Liver (tissue), 9 donors: ENCODE data around the gene RECQL5. TPM values are rescaled to one million over a fixed set of nuclear protein-coding genes. Genes with fewer than 3 reads are reported as not detected.

ENCODE experiments used
- DNase-seq: peaks from one replicate; pipeline ENCODE4 v3.0.0-alpha.2; 2017; ENCODE audit warnings: low spot score
- H3K27ac ChIP-seq, 2 donors: one replicate each; pipeline ENCODE4 v1.7.0; 2013; ENCODE audit warnings: inconsistent platforms in 2 of 2, low read length in 2 of 2, control low read depth in 1 of 2, low read depth in 1 of 2, mild to moderate bottlenecking in 1 of 2
- H3K27me3 ChIP-seq, 4 donors: one replicate each; pipeline versions ENCODE4 v1.6.1 to v1.7.0; 2013; ENCODE audit warnings: low read length in 3 of 4, inconsistent platforms in 1 of 4, mild to moderate bottlenecking in 1 of 4, moderate library complexity in 1 of 4; ENCODE audit not compliant: control insufficient read depth in 4 of 4, insufficient read depth in 4 of 4
- H3K36me3 ChIP-seq, 4 donors: one replicate each; pipeline versions ENCODE4 v1.6.1 to v1.7.0; 2013; ENCODE audit warnings: low read length in 3 of 4, mild to moderate bottlenecking in 3 of 4, low read depth in 1 of 4, moderate library complexity in 1 of 4; ENCODE audit not compliant: control insufficient read depth in 4 of 4, insufficient read depth in 3 of 4
- H3K4me1 ChIP-seq, 4 donors: one replicate each; pipeline versions ENCODE4 v1.6.1 to v1.7.0; 2013; ENCODE audit warnings: low read length in 3 of 4, mild to moderate bottlenecking in 3 of 4, moderate library complexity in 1 of 4; ENCODE audit not compliant: control insufficient read depth in 4 of 4, insufficient read depth in 4 of 4
- H3K4me3 ChIP-seq, 3 donors: one replicate each; pipeline versions ENCODE4 v1.6.1 to v1.7.0; 2013; ENCODE audit warnings: low read length in 3 of 3, control low read depth in 1 of 3, low read depth in 1 of 3, mild to moderate bottlenecking in 1 of 3
- H3K9ac ChIP-seq, 2 donors: one replicate each; pipeline ENCODE4 v1.7.0; 2013; ENCODE audit warnings: low read length in 2 of 2, mild to moderate bottlenecking in 2 of 2, moderate library complexity in 2 of 2, control low read depth in 1 of 2, low read depth in 1 of 2
- H3K9me3 ChIP-seq, 4 donors: one replicate each; pipeline versions ENCODE4 v1.6.1 to v1.7.0; 2013; ENCODE audit warnings: low read length in 3 of 4; ENCODE audit not compliant: control insufficient read depth in 4 of 4
- ATF3 ChIP-seq: IDR thresholded peaks from 2 replicates; pipeline ENCODE4 v1.6.1; 2016; ENCODE audit warnings: antibody characterized with exemption
- CTCF ChIP-seq: fragments of 150-350 bp; IDR thresholded peaks from 2 replicates; pipeline ENCODE4 v1.5.1; 2017; ENCODE audit warnings: improper control_type of control experiment, low read depth, low read length; ENCODE audit not compliant: missing input control
- EGR1 ChIP-seq, 2 donors: IDR thresholded peaks; 2 replicates each; pipeline ENCODE4 v1.6.1; 2016 to 2018; ENCODE audit warnings: antibody characterized with exemption in 2 of 2, low read depth in 2 of 2
- FOXA1 ChIP-seq: IDR thresholded peaks from 2 replicates; pipeline ENCODE4 v1.6.1; 2016; ENCODE audit warnings: antibody characterized with exemption
- FOXA2 ChIP-seq: IDR thresholded peaks from 2 replicates; pipeline ENCODE4 v1.6.1; 2016; ENCODE audit warnings: antibody characterized with exemption
- GABPA ChIP-seq, 2 donors: IDR thresholded peaks in 1 of 2; conservative IDR thresholded peaks in 1 of 2; 2 replicates each; pipeline ENCODE4 v1.6.1; 2016; ENCODE audit warnings: antibody characterized with exemption in 2 of 2, mild to moderate bottlenecking in 1 of 2, moderate library complexity in 1 of 2
- HNF4A ChIP-seq, 2 donors: conservative IDR thresholded peaks; 2 replicates each; pipeline ENCODE4 v1.6.1; 2016; ENCODE audit warnings: antibody characterized with exemption in 2 of 2, mild to moderate bottlenecking in 2 of 2
- HNF4G ChIP-seq: IDR thresholded peaks from 2 replicates; pipeline ENCODE4 v1.6.1; 2016; ENCODE audit warnings: antibody characterized with exemption
- JUND ChIP-seq, 2 donors: IDR thresholded peaks; 2 replicates each; pipeline ENCODE4 v1.6.1; 2016; ENCODE audit warnings: antibody characterized with exemption in 2 of 2
- MAX ChIP-seq: IDR thresholded peaks from 2 replicates; pipeline ENCODE4 v1.6.1; 2016; ENCODE audit warnings: antibody characterized with exemption
- NR2F2 ChIP-seq: IDR thresholded peaks from 2 replicates; pipeline ENCODE4 v1.6.1; 2016; ENCODE audit warnings: antibody characterized with exemption
- RAD21 ChIP-seq, 2 donors: IDR thresholded peaks; 2 replicates each; pipeline ENCODE4 v1.6.1; 2016; ENCODE audit warnings: antibody characterized with exemption in 2 of 2, mild to moderate bottlenecking in 2 of 2
- REST ChIP-seq: IDR thresholded peaks from 2 replicates; pipeline ENCODE4 v1.6.1; 2016; ENCODE audit warnings: antibody characterized with exemption, mild to moderate bottlenecking
- TAF1 ChIP-seq: conservative IDR thresholded peaks from 2 replicates; pipeline ENCODE4 v1.6.1; 2016; ENCODE audit warnings: antibody characterized with exemption, mild to moderate bottlenecking
- YY1 ChIP-seq: IDR thresholded peaks from 2 replicates; pipeline ENCODE4 v1.6.1; 2016; ENCODE audit warnings: antibody characterized with exemption, mild to moderate bottlenecking
- ZBTB33 ChIP-seq: IDR thresholded peaks from 2 replicates; pipeline ENCODE4 v1.6.1; 2016; ENCODE audit warnings: antibody characterized with exemption
- WGBS: extraction: QIAGEN DNeasy Blood & Tissue Kit; methylation state at CpG from one replicate; pipeline ENCODE4 v1.1.7; 2013; 5-methylcytosine and 5-hydroxymethylcytosine counted together
- polyA plus RNA-seq, 2 donors: library from polyadenylated mRNA; stranded (reverse) in 1 of 2; unstranded in 1 of 2; fragments of 200-250 nt in 1 of 2; fragments of >200 nt in 1 of 2; fragmentation: Nextera tagmentation in 1 of 2; extraction: Ambion mirVana in 1 of 2; gene quantifications; one replicate each; pipeline versions ENCODE4 v1.2.1 to v1.2.3, GENCODE V29; 2013 to 2015
- total RNA-seq, 2 donors: library from RNA; depleted of rRNA; stranded (reverse); fragments of >200 nt; gene quantifications; one replicate each; pipeline ENCODE4 v1.2.3, GENCODE V29; 2014
- donor health status: healthy.
- donor health status: healthy.
- donor health status: healthy.
- donor health status: healthy.
- donor health status: healthy.

Gene RECQL5
- total and polyA plus RNA-seq, 4 donors, result 8.3 to 15.1 (median 11.5) TPM

- 88% methylated on average over 26 of the region's 26 CpGs for WGBS
- no peak for TF ChIP-seq CTCF
- no peak for TF ChIP-seq YY1
- no peaks in the 10 kb centered on the region for H3K9me3 ChIP-seq
- DNase-seq, result no peak
- no peaks in the 10 kb centered on the region for H3K27me3 ChIP-seq
- peaks cover 0 to 31% (median 4%) of the 10 kb centered on the region in 4 donors for H3K36me3 ChIP-seq
- no peak overlapping the region for H3K4me3 ChIP-seq
- H3K4me1 ChIP-seq, result peaks cover 8 to 25% (median 16%) of the 10 kb centered on the region in 4 donors
- no peak overlapping the region for H3K9ac ChIP-seq
- no peak overlapping the region for H3K27ac ChIP-seq
These were observed 36.7 kb downstream of the RECQL5 start for GRCh38 chr17:75630071-75630917.

GRCh38 chr17:75629157-75629556, 37.8 kb downstream of the RECQL5 start:
- Histone ChIP-seq H3K9me3 (no peaks in the 10 kb centered on the region), H3K27ac (no peak overlapping the region), H3K27me3 (no peaks in the 10 kb centered on the region), H3K4me3 (no peak overlapping the region), H3K9ac (no peak overlapping the region), H3K36me3 (peaks cover 0 to 40% (median 6%) of the 10 kb centered on the region in 4 donors), H3K4me1 (peaks cover 6 to 19% (median 13%) of the 10 kb centered on the region in 4 donors)
- no peak for DNase-seq
- no peak for TF ChIP-seq ZBTB33
- TF ChIP-seq TAF1, result no peak
- no peak for TF ChIP-seq GABPA (IDR thresholded peaks at IDR 0.05 in 1 of 2, conservative IDR thresholded peaks at IDR 0.05 in 1 of 2)
- no peak for TF ChIP-seq HNF4A (conservative IDR thresholded peaks at IDR 0.05)
- TF ChIP-seq ATF3, result no peak
- no peak for TF ChIP-seq NR2F2
- no peak for TF ChIP-seq HNF4G
- TF ChIP-seq EGR1 (IDR thresholded peaks at IDR 0.05; ENCODE audit: low read depth in 2 of 2), result no peak
- no peak for TF ChIP-seq FOXA1
- WGBS, result 85% methylated on average over 14 of the region's 14 CpGs

GRCh38 chr17:75628425-75628824, 38.5 kb downstream of the RECQL5 start:
- 93% methylated on average over 6 of the region's 6 CpGs for WGBS
- Histone ChIP-seq H3K9ac (no peak overlapping the region), H3K4me3 (no peak overlapping the region), H3K9me3 (no peaks in the 10 kb centered on the region), H3K27ac (no peak overlapping the region), H3K27me3 (no peaks in the 10 kb centered on the region), H3K4me1 (peaks cover under 1 to 12% (median 6%) of the 10 kb centered on the region in 4 donors), H3K36me3 (peaks cover 0 to 42% (median 6%) of the 10 kb centered on the region in 4 donors)
- no peak for DNase-seq
- TF ChIP-seq YY1, result no peak
- TF ChIP-seq JUND (IDR thresholded peaks at IDR 0.05), result no peak
- no peak for TF ChIP-seq REST
- TF ChIP-seq ATF3, result no peak
- no peak for TF ChIP-seq EGR1 (IDR thresholded peaks at IDR 0.05; ENCODE audit: low read depth in 2 of 2)
- TF ChIP-seq FOXA1, result no peak
- TF ChIP-seq CTCF, result no peak
- TF ChIP-seq RAD21 (IDR thresholded peaks at IDR 0.05), result no peak
- TF ChIP-seq FOXA2, result no peak
- TF ChIP-seq MAX, result no peak
- no peak for TF ChIP-seq TAF1
- TF ChIP-seq NR2F2, result no peak
